ENCODE results near the gene GPANK1.

DNA sequence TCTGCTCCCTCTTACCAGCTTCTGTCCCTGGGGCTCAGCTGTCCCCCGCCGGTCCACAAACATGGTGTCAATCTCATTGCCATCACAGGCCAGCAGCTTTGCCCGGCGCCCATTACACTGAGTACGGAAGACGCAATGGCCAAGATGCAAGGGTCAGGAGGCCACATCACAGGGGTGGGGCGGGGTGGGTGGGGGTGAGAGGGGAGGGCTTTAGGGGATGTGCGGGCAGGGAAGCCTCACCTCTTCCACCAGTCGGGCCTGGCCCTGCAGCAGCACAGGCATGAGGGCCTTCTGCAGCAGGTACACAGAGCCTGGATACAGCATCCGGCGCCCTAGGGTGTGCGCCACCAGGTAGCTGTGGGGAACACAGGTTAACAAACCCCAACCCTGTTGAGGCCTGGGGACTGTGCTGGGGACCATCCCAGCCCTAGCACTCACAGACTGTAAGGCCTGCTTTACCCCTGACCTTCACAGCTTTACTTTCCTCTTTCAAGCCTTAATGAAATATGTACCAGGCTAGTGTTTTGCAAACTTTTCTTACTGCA is 26.8 kb upstream of the GPANK1 start:
- TF ChIP-seq, protein P1, sequence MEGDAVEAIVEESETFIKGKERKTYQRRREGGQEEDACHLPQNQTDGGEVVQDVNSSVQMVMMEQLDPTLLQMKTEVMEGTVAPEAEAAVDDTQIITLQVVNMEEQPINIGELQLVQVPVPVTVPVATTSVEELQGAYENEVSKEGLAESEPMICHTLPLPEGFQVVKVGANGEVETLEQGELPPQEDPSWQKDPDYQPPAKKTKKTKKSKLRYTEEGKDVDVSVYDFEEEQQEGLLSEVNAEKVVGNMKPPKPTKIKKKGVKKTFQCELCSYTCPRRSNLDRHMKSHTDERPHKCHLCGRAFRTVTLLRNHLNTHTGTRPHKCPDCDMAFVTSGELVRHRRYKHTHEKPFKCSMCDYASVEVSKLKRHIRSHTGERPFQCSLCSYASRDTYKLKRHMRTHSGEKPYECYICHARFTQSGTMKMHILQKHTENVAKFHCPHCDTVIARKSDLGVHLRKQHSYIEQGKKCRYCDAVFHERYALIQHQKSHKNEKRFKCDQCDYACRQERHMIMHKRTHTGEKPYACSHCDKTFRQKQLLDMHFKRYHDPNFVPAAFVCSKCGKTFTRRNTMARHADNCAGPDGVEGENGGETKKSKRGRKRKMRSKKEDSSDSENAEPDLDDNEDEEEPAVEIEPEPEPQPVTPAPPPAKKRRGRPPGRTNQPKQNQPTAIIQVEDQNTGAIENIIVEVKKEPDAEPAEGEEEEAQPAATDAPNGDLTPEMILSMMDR (IDR thresholded peaks at IDR 0.05), result no peak
- TF ChIP-seq POLR2A (IDR thresholded peaks at IDR 0.05), result no peak
